Measurements from ENCODE around the gene EYA2.

The EYA2 gene

GRCh38 chr20:47227576-47227975, 332.9 kb downstream of the EYA2 start:
- no peak for TF ChIP-seq CTCF (IDR thresholded peaks at IDR 0.05; ENCODE audit: insufficient read depth, missing control alignments)
- FAIRE-seq: no peak

GRCh38 chr20:47228654-47229053, 334.0 kb downstream of the EYA2 start:
- no peak for DNase-seq (ENCODE audit: insufficient read length, low spot score)
- no peak for FAIRE-seq
- no peak for TF ChIP-seq CTCF (IDR thresholded peaks at IDR 0.05; ENCODE audit: insufficient read depth, missing control alignments)

More at GRCh38 chr20:47227576-47227975, 332.9 kb downstream of the EYA2 start:
- no peak for DNase-seq (ENCODE audit: insufficient read length, low spot score)

- TF ChIP-seq CTCF (IDR thresholded peaks at IDR 0.05; ENCODE audit: insufficient read depth, missing control alignments): no peak
- no peak for FAIRE-seq
- DNase-seq (ENCODE audit: insufficient read length, low spot score): no peak
Observed at GRCh38 chr20:47230811-47231256, 336.2 kb downstream of the EYA2 start.

GRCh38 chr20:47231382-47232039, 336.9 kb downstream of the EYA2 start:
- FAIRE-seq (no peak), DNase-seq (ENCODE audit: insufficient read length, low spot score) (no peak)
- TF ChIP-seq CTCF (IDR thresholded peaks at IDR 0.05; ENCODE audit: insufficient read depth, missing control alignments): no peak

GRCh38 chr20:47232518-47232917, 337.9 kb downstream of the EYA2 start:
- DNase-seq (ENCODE audit: insufficient read length, low spot score) (no peak), FAIRE-seq (no peak)
- TF ChIP-seq CTCF (IDR thresholded peaks at IDR 0.05; ENCODE audit: insufficient read depth, missing control alignments): no peak

- FAIRE-seq: no peak
- no peak for TF ChIP-seq CTCF (IDR thresholded peaks at IDR 0.05; ENCODE audit: insufficient read depth, missing control alignments)
- no peak for DNase-seq (ENCODE audit: insufficient read length, low spot score)
Observed at GRCh38 chr20:47233333-47234188, 338.9 kb downstream of the EYA2 start.

GRCh38 chr20:47235111-47235510, 340.5 kb downstream of the EYA2 start:
- no peak for FAIRE-seq
- DNase-seq (ENCODE audit: insufficient read length, low spot score): no peak
- TF ChIP-seq CTCF (IDR thresholded peaks at IDR 0.05; ENCODE audit: insufficient read depth, missing control alignments): no peak
